Measurements from ENCODE around the gene FOXP1.

Gene FOXP1

GRCh38 chr3:71389191-71389590 is 194.3 kb downstream of the FOXP1 start:
- TF ChIP-seq CTCF (IDR thresholded peaks at IDR 0.05; ENCODE audit: low read depth, low read length): no peak
- no peak overlapping the region for H3K4me3 ChIP-seq (ENCODE audit: low read depth, low read length)

- no peak overlapping the region for H3K4me3 ChIP-seq (ENCODE audit: low read depth, low read length)
- no peak for TF ChIP-seq CTCF (IDR thresholded peaks at IDR 0.05; ENCODE audit: low read depth, low read length)
These were observed 194.9 kb downstream of the FOXP1 start for GRCh38 chr3:71388535-71389120.

- no peak overlapping the region for H3K4me3 ChIP-seq (ENCODE audit: low read depth, low read length)
- no peak for TF ChIP-seq CTCF (IDR thresholded peaks at IDR 0.05; ENCODE audit: low read depth, low read length)
These were observed 195.9 kb downstream of the FOXP1 start for GRCh38 chr3:71387586-71387985.

- TF ChIP-seq CTCF (IDR thresholded peaks at IDR 0.05; ENCODE audit: low read depth, low read length): no peak
- H3K4me3 ChIP-seq (ENCODE audit: low read depth, low read length): no peak overlapping the region
These were observed 198.5 kb downstream of the FOXP1 start for GRCh38 chr3:71384837-71385716.

- no peak overlapping the region for H3K4me3 ChIP-seq (ENCODE audit: low read depth, low read length)
These were observed 199.1 kb downstream of the FOXP1 start for GRCh38 chr3:71384388-71384787.

GRCh38 chr3:71380096-71380495 is 203.4 kb downstream of the FOXP1 start:
- no peak overlapping the region for H3K4me3 ChIP-seq (ENCODE audit: low read depth, low read length)
- no peak for TF ChIP-seq CTCF (IDR thresholded peaks at IDR 0.05; ENCODE audit: low read depth, low read length)

More at GRCh38 chr3:71384388-71384787, 199.1 kb downstream of the FOXP1 start:
- no peak for TF ChIP-seq CTCF (IDR thresholded peaks at IDR 0.05; ENCODE audit: low read depth, low read length)

- TF ChIP-seq CTCF (IDR thresholded peaks at IDR 0.05; ENCODE audit: low read depth, low read length): no peak
- no peak overlapping the region for H3K4me3 ChIP-seq (ENCODE audit: low read depth, low read length)
These were observed 205.0 kb downstream of the FOXP1 start for GRCh38 chr3:71378509-71378908.

Measured in WI38 (cell line).